HEK293T (cell line): ENCODE data around the gene CCSER1.
"Not testable (repeated sequence)": the region's sequence is repeated elsewhere in the genome, so short reads cannot be mapped to it uniquely, and the experiment has no call there.

Experiments
- CTCF ChIA-PET: fragments of 350-600 bp; formaldehyde crosslinking; extraction: SDS; loops from one replicate; lab custom pipeline; 2021; ENCODE audit warnings: antibody characterized with exemption, inconsistent platforms; lab: Yijun Ruan, JAX
- POLR2A ChIA-PET: fragments of 350-600 bp; formaldehyde crosslinking; extraction: SDS; loops from one replicate; lab custom pipeline; 2020; ENCODE audit warnings: antibody characterized with exemption, inconsistent platforms; lab: Yijun Ruan, JAX
- DNase-seq: peaks from one replicate; pipeline ENCODE4 v3.0.0; 2012; ENCODE audit warnings: mixed read lengths; ENCODE audit errors: extremely low spot score
- ARNT ChIP-seq: fragments of 450-650 bp; IDR thresholded peaks from 2 replicates; pipeline ENCODE4 v1.6.1; 2017; ENCODE audit warnings: mild to moderate bottlenecking
- BHLHE40 ChIP-seq: fragments of 450-650 bp; IDR thresholded peaks from 2 replicates; pipeline ENCODE4 v1.6.1; 2016; ENCODE audit warnings: mild to moderate bottlenecking, moderate library complexity, borderline replicate concordance
- CTBP1 ChIP-seq: fragments of 450-650 bp; IDR thresholded peaks from 2 replicates; pipeline ENCODE4 v1.6.1; 2016; ENCODE audit warnings: borderline replicate concordance
- ELF4 ChIP-seq: fragments of 450-650 bp; IDR thresholded peaks from 2 replicates; pipeline ENCODE4 v1.6.1; 2017; ENCODE audit warnings: antibody characterized with exemption
- FOXA1 ChIP-seq: fragments of 450-650 bp; IDR thresholded peaks from 2 replicates; pipeline ENCODE4 v1.6.1; 2016; ENCODE audit warnings: mild to moderate bottlenecking
- FOXK2 ChIP-seq: fragments of 450-650 bp; IDR thresholded peaks from 2 replicates; pipeline ENCODE4 v1.6.1; 2016; ENCODE audit warnings: mild to moderate bottlenecking
- FOXM1 ChIP-seq: fragments of 450-650 bp; IDR thresholded peaks from 2 replicates; pipeline ENCODE4 v1.6.1; 2017; ENCODE audit warnings: mild to moderate bottlenecking, borderline replicate concordance
- HDGF ChIP-seq: fragments of 450-650 bp; IDR thresholded peaks from 2 replicates; pipeline ENCODE4 v1.6.1; 2017; ENCODE audit warnings: antibody characterized with exemption, borderline replicate concordance
- L3MBTL2 ChIP-seq: fragments of 450-650 bp; conservative IDR thresholded peaks from 2 replicates; pipeline ENCODE4 v1.6.1; 2016; ENCODE audit warnings: mild to moderate bottlenecking
- LEF1 ChIP-seq: fragments of 450-650 bp; IDR thresholded peaks from 2 replicates; pipeline ENCODE4 v1.6.1; 2017; ENCODE audit warnings: mild to moderate bottlenecking, borderline replicate concordance
- PKNOX1 ChIP-seq: fragments of 450-650 bp; IDR thresholded peaks from 2 replicates; pipeline ENCODE4 v1.6.1; 2016
- SP1 ChIP-seq: fragments of 450-650 bp; IDR thresholded peaks from 2 replicates; pipeline ENCODE4 v1.6.1; 2017
- SUZ12 ChIP-seq: fragments of 450-650 bp; IDR thresholded peaks from 2 replicates; pipeline ENCODE4 v1.6.1; 2016; ENCODE audit warnings: mild to moderate bottlenecking
- TARDBP ChIP-seq: fragments of 450-650 bp; IDR thresholded peaks from 2 replicates; pipeline ENCODE4 v1.6.1; 2016
- ZNF384 ChIP-seq: fragments of 450-650 bp; IDR thresholded peaks from 2 replicates; pipeline ENCODE4 v1.6.1; 2016

CCSER1 gene

GRCh38 chr4:91317434-91317833 is 1190.2 kb downstream of the CCSER1 start:
- no peak for DNase-seq
- ChIA-PET CTCF (no interaction called here), POLR2A (no interaction called here)
- no peak for TF ChIP-seq ZNF384

- no peak for DNase-seq
- POLR2A ChIA-PET, result no interaction called here
- no peak for TF ChIP-seq L3MBTL2
- TF ChIP-seq PKNOX1, result no peak
- TF ChIP-seq FOXA1, result no peak
- TF ChIP-seq ZNF384, result no peak
- no peak for TF ChIP-seq SUZ12
- no peak for TF ChIP-seq FOXK2
- no peak for TF ChIP-seq CTBP1
- TF ChIP-seq SP1, result no peak
- TF ChIP-seq ELF4, result no peak
- CTCF ChIA-PET, result no interaction called here
These were observed 1192.5 kb downstream of the CCSER1 start for GRCh38 chr4:91319556-91320268.

- TF ChIP-seq PKNOX1 (no peak), CTBP1 (no peak), FOXA1 (no peak)
- ChIA-PET CTCF (no interaction called here), POLR2A (no interaction called here)
- DNase-seq, result no peak
These were observed 1195.8 kb downstream of the CCSER1 start for GRCh38 chr4:91322961-91323360.

GRCh38 chr4:91325495-91325894 is 1198.3 kb downstream of the CCSER1 start:
- TF ChIP-seq SUZ12, result no peak
- POLR2A ChIA-PET, result no interaction called here
- CTCF ChIA-PET, result no interaction called here
- DNase-seq, result no peak

- POLR2A ChIA-PET, CTCF ChIA-PET, DNase-seq: not testable (repeated sequence)
These were observed 1199.0 kb downstream of the CCSER1 start for GRCh38 chr4:91326167-91326566.

- POLR2A ChIA-PET, result no interaction called here
- no peak for TF ChIP-seq L3MBTL2
- no peak for TF ChIP-seq LEF1
- no peak for TF ChIP-seq BHLHE40
- no peak for TF ChIP-seq SUZ12
- no peak for TF ChIP-seq SP1
- CTCF ChIA-PET, result no interaction called here
- DNase-seq, result no peak
These were observed 1203.5 kb downstream of the CCSER1 start for GRCh38 chr4:91330555-91331137.

- no peak for DNase-seq
- TF ChIP-seq BHLHE40 (no peak), ZNF384 (no peak), FOXM1 (no peak), FOXK2 (no peak), L3MBTL2 (no peak)
- ChIA-PET POLR2A (no interaction called here), CTCF (no interaction called here)
These were observed 1213.6 kb downstream of the CCSER1 start for GRCh38 chr4:91340822-91341221.

GRCh38 chr4:91345632-91346031 is 1218.4 kb downstream of the CCSER1 start:
- TF ChIP-seq FOXK2 (no peak), ARNT (no peak), L3MBTL2 (no peak), CTBP1 (no peak), FOXM1 (no peak), ELF4 (no peak), HDGF (no peak), SUZ12 (no peak), SP1 (no peak), BHLHE40 (no peak), PKNOX1 (no peak), TARDBP (no peak), FOXA1 (no peak), LEF1 (no peak), ZNF384 (no peak)
- no peak for DNase-seq
- ChIA-PET CTCF (no interaction called here), POLR2A (no interaction called here)

GRCh38 chr4:91356496-91356895 is 1229.3 kb downstream of the CCSER1 start:
- CTCF ChIA-PET, DNase-seq, POLR2A ChIA-PET: not testable (repeated sequence)

- DNase-seq, POLR2A ChIA-PET, CTCF ChIA-PET: not testable (repeated sequence)
These were observed 1230.8 kb downstream of the CCSER1 start for GRCh38 chr4:91358016-91358415.

- DNase-seq, POLR2A ChIA-PET, CTCF ChIA-PET: not testable (repeated sequence)
These were observed 1231.4 kb downstream of the CCSER1 start for GRCh38 chr4:91358621-91359020.
